Middle frontal gyrus (tissue), 1 donor: ENCODE results near the gene RAB5IF.

Experiments
- DNase-seq: peaks from one replicate; pipeline ENCODE4 v3.0.0-alpha.2; 2015; ENCODE audit warnings: low spot score; ENCODE audit errors: extremely low spot score

RAB5IF gene

DNA sequence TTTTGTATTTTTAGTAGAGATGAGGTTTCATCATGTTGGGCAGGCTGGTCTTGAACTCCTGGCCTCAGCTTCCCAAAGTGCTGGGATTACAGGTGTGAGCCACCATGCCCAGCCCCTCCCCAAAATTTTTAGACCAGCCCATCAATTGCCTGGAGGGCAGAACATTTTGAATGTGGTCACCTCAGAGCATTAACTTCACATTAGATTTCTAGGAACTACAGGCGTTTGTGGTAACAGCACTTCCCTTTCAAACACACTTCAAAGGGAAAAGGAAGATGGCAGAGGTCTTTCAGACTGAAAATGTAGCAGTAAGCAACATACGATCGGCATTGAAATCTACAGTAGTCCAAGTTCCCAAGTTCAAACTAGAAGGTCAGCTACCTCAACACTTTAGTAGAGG is 52.7 kb downstream of the RAB5IF start:
- DNase-seq = no peak
